IMR-90 (cell line): Measurements from ENCODE around the gene FN1. TPM values are rescaled to one million over a fixed set of nuclear protein-coding genes. Genes with fewer than 3 reads are reported as not detected.

Experiments used
- ATAC-seq: fragments of 200-7000 bp; cut with Tn5 transposase; 2 replicates; pipeline ENCODE4 v1.9.1; 2020; ENCODE audit warnings: low read depth, mild to moderate bottlenecking, moderate library complexity
- BruUV-seq: library from RNA; stranded (reverse); fragments of 400-500 nt; replicated peaks from 2 replicates; lab custom pipeline; 2021; lab: Mats Ljungman, UMichigan
- CTCF ChIA-PET: fragments of 300-600 bp; formaldehyde crosslinking; extraction: SDS; loops from one replicate; lab custom pipeline; 2021; ENCODE audit warnings: antibody characterized with exemption; lab: Yijun Ruan, JAX
- POLR2A ChIA-PET: fragments of 300-600 bp; sonication (Branson Sonifier 250); formaldehyde crosslinking; loops from one replicate; lab custom pipeline; 2022; ENCODE audit warnings: antibody characterized with exemption; ENCODE audit not compliant: unreplicated experiment; lab: Charles Lee
- DNase-seq: peaks from one replicate; pipeline ENCODE4 v3.0.0; 2013
- H2AFZ ChIP-seq: replicated peaks from 2 replicates; pipeline ENCODE3; 2013; ENCODE audit warnings: low read length, mild to moderate bottlenecking; ENCODE audit not compliant: poor library complexity
- H2AK5ac ChIP-seq: 2 replicates; pipeline ENCODE4 v1.6.1; 2013; ENCODE audit warnings: low read depth, low read length, inconsistent platforms
- H2AK9ac ChIP-seq: replicated peaks from 2 replicates; pipeline ENCODE3; 2013; ENCODE audit warnings: mild to moderate bottlenecking, low read depth, low read length, moderate library complexity; ENCODE audit not compliant: poor library complexity
- H2BK120ac ChIP-seq: 2 replicates; pipeline ENCODE4 v1.6.1; 2013; ENCODE audit warnings: low read depth, low read length, inconsistent platforms
- H2BK15ac ChIP-seq: 3 replicates; pipeline ENCODE4 v1.6.1; 2013; ENCODE audit warnings: low read depth, low read length, inconsistent platforms
- H2BK20ac ChIP-seq: 2 replicates; pipeline ENCODE4 v1.6.1; 2013; ENCODE audit warnings: low read depth, mild to moderate bottlenecking, inconsistent platforms, low read length, moderate library complexity
- H2BK5ac ChIP-seq: 2 replicates; pipeline ENCODE4 v1.6.1; 2013; ENCODE audit warnings: mild to moderate bottlenecking, low read depth, low read length, inconsistent platforms; ENCODE audit not compliant: poor library complexity, severe bottlenecking
- H3K14ac ChIP-seq: replicated peaks from 2 replicates; pipeline ENCODE4 v1.6.1; 2013; ENCODE audit warnings: low read depth, low read length, inconsistent platforms
- H3K18ac ChIP-seq: 2 replicates; pipeline ENCODE4 v1.6.1; 2013; ENCODE audit warnings: low read depth, low read length, control low read depth
- H3K23ac ChIP-seq: 2 replicates; pipeline ENCODE4 v1.6.1; 2013; ENCODE audit warnings: low read depth, low read length, inconsistent platforms
- H3K27ac ChIP-seq: 2 replicates; pipeline ENCODE4 v1.5.1; 2013; ENCODE audit warnings: mild to moderate bottlenecking, control low read depth, low read length; ENCODE audit not compliant: insufficient read depth
- H3K27me3 ChIP-seq: 2 replicates; pipeline ENCODE4 v1.6.1; 2013; ENCODE audit warnings: low read length; ENCODE audit not compliant: control insufficient read depth, insufficient read depth
- H3K36me3 ChIP-seq: 2 replicates; pipeline ENCODE4 v1.6.1; 2013; ENCODE audit warnings: low read length, mixed read lengths; ENCODE audit not compliant: control insufficient read depth, insufficient read depth
- H3K4ac ChIP-seq: 2 replicates; pipeline ENCODE4 v1.6.1; 2013; ENCODE audit warnings: low read depth, low read length, inconsistent platforms
- H3K4me1 ChIP-seq: 2 replicates; pipeline ENCODE4 v1.6.1; 2013; ENCODE audit warnings: low read length, mixed read lengths; ENCODE audit not compliant: control insufficient read depth, insufficient read depth
- H3K4me2 ChIP-seq: 2 replicates; pipeline ENCODE4 v1.6.1; 2013; ENCODE audit warnings: low read depth, mild to moderate bottlenecking, control low read depth, low read length, moderate library complexity
- H3K4me3 ChIP-seq: 2 replicates; pipeline ENCODE4 v1.5.1; 2013; ENCODE audit warnings: low read depth, mild to moderate bottlenecking, control low read depth, low read length, moderate library complexity; ENCODE audit not compliant: insufficient read depth
- H3K56ac ChIP-seq: 2 replicates; pipeline ENCODE4 v1.6.1; 2013; ENCODE audit warnings: low read length, inconsistent platforms; ENCODE audit not compliant: insufficient read depth; ENCODE audit errors: extremely low read depth
- H3K79me1 ChIP-seq, 2 experiments: 2 replicates each; pipeline ENCODE4 v1.6.1; 2013; ENCODE audit warnings: low read length in 2 of 2, inconsistent platforms in 1 of 2, low read depth in 1 of 2
- H3K9ac ChIP-seq: 2 replicates; pipeline ENCODE4 v1.6.1; 2013; ENCODE audit warnings: low read depth, low read length, control low read depth
- H3K9me1 ChIP-seq: 2 replicates; pipeline ENCODE4 v1.6.1; 2013; ENCODE audit warnings: low read length, inconsistent platforms; ENCODE audit not compliant: insufficient read depth
- H3K9me3 ChIP-seq: 2 replicates; pipeline ENCODE4 v1.6.1; 2013; ENCODE audit warnings: low read length; ENCODE audit not compliant: control insufficient read depth, insufficient read depth
- H4K20me1 ChIP-seq: 2 replicates; pipeline ENCODE4 v1.6.1; 2013; ENCODE audit warnings: low read length, inconsistent platforms; ENCODE audit not compliant: insufficient read depth
- H4K5ac ChIP-seq: 2 replicates; pipeline ENCODE4 v1.6.1; 2013; ENCODE audit warnings: mild to moderate bottlenecking, low read depth, low read length, control low read depth
- H4K8ac ChIP-seq, 2 experiments: 2 replicates each; pipeline ENCODE4 v1.6.1; 2013; ENCODE audit warnings: low read depth in 2 of 2, low read length in 2 of 2, control low read depth in 1 of 2, inconsistent platforms in 1 of 2
- H4K91ac ChIP-seq: 2 replicates; pipeline ENCODE4 v1.6.1; 2013; ENCODE audit warnings: low read depth, low read length, inconsistent platforms; ENCODE audit not compliant: insufficient read depth
- BHLHE40 ChIP-seq: fragments of 150-350 bp; IDR thresholded peaks from 2 replicates; pipeline ENCODE4 v1.6.1; 2016; ENCODE audit warnings: mild to moderate bottlenecking, low read depth, low read length
- WGBS, 2 experiments: methylation state at CpG; one replicate each; pipeline versions ENCODE4 v1.1.5 to v1.1.7; 2013; ENCODE audit warnings: missing lambda C conversion rate in 2 of 2; ENCODE audit not compliant: insufficient read length in 1 of 2; ENCODE audit errors: extremely low coverage in 2 of 2; 5-methylcytosine and 5-hydroxymethylcytosine counted together
- dilution Hi-C: fragments of 300-500 bp; cut with HindIII; formaldehyde crosslinking; loops from one replicate; pipeline ENCODE4 v1.14.3; 2018; ENCODE audit warnings: low sequenced_read_pairs; ENCODE audit not compliant: unreplicated experiment
- in situ Hi-C: fragments of 300-500 bp; cut with MboI; formaldehyde crosslinking; loops from 3 replicates; pipeline ENCODE4 v1.14.3; 2019; ENCODE audit warnings: low sequenced_read_pairs, inconsistent platforms, mixed read lengths
- intact Hi-C: fragments of 100-400 bp; cut with micrococcal nuclease; formaldehyde crosslinking; loops from 2 replicates; pipeline ENCODE4 v1.10.0; 2022
- polyA plus RNA-seq, 3 experiments: library from polyadenylated mRNA; depleted of rRNA; stranded (reverse); fragments of >200 nt; gene quantifications; 2 replicates each; pipeline ENCODE4 v1.2.3, GENCODE V29; 2012; ENCODE audit warnings: low replicate concordance in 1 of 3
- total RNA-seq: library from RNA; depleted of rRNA; stranded (reverse); fragments of >200 nt; gene quantifications from 2 replicates; pipeline ENCODE4 v1.2.3, GENCODE V29; 2012
- TF ChIP-seq, protein P1 (sequence below): fragments of 150-350 bp; IDR thresholded peaks from 2 replicates; pipeline ENCODE4 v1.6.1; 2016; ENCODE audit warnings: low read depth, mild to moderate bottlenecking, low read length, moderate library complexity, borderline replicate concordance

FN1 gene
- total and polyA plus RNA-seq, 2 of the 4 experiments (the other 2 are of a cell fraction): 8,243 to 13,004 TPM

DNA sequence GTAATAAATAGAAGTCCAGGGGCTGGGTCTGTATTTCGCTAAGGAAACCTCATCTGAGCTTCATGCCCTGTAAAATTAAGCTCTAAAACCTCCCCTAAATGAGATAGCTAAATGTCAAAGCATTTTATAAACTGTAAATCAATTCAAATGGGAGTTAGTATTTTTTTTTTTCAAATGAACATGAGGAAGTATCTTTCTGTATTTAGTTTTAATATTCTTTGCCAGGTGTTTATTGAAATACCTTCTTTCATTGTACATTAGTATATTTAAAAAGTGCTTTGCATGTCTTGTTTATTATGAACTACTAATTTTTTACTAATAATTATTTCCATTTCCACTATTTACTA lies 76.3 kb downstream of the FN1 start:
- peaks cover 2% of the 10 kb centered on the region; the same call in 1 of the 2 replicates for H3K9me1 ChIP-seq
- H2BK5ac ChIP-seq: no peak overlapping the region
- peaks cover under 1 to 4% of the 10 kb centered on the region in 2 experiments; a peak in 2 of 4 replicates for H3K79me1 ChIP-seq
- no peak overlapping the region for H3K4me3 ChIP-seq
- H3K23ac ChIP-seq: no peak overlapping the region
- in situ Hi-C loops: no loop called here
- H3K4ac ChIP-seq: no peak overlapping the region
- DNase-seq: no peak
- peaks cover 13% of the 10 kb centered on the region for H4K20me1 ChIP-seq
- H2AFZ ChIP-seq: no peak overlapping the region
- H3K27me3 ChIP-seq: no peaks in the 10 kb centered on the region
- no CpG with 5 or more reads among the region's 1 CpG for WGBS, 2 experiments
- H2BK120ac ChIP-seq: no peak overlapping the region
- H3K14ac ChIP-seq: no peak overlapping the region
- no peak overlapping the region for H3K27ac ChIP-seq
- H4K5ac ChIP-seq: no peak overlapping the region
- CTCF ChIA-PET: no interaction called here
- H3K56ac ChIP-seq: no peak overlapping the region
- TF ChIP-seq BHLHE40: no peak
- TF ChIP-seq, protein P1, sequence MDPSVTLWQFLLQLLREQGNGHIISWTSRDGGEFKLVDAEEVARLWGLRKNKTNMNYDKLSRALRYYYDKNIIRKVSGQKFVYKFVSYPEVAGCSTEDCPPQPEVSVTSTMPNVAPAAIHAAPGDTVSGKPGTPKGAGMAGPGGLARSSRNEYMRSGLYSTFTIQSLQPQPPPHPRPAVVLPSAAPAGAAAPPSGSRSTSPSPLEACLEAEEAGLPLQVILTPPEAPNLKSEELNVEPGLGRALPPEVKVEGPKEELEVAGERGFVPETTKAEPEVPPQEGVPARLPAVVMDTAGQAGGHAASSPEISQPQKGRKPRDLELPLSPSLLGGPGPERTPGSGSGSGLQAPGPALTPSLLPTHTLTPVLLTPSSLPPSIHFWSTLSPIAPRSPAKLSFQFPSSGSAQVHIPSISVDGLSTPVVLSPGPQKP: no peak
- POLR2A ChIA-PET: no interaction called here
- intact Hi-C loops: no loop called here
- no peak overlapping the region for H3K9ac ChIP-seq
- peaks cover 38% of the 10 kb centered on the region for H3K36me3 ChIP-seq
- peaks cover 3% of the 10 kb centered on the region; the same call in 1 of the 2 replicates for H3K4me1 ChIP-seq
- no peak overlapping the region for H4K91ac ChIP-seq
- H4K8ac ChIP-seq: no peak overlapping the region
- no peak for ATAC-seq
- no peak overlapping the region for H2BK20ac ChIP-seq
- no peak overlapping the region for H2AK5ac ChIP-seq
- H2AK9ac ChIP-seq: no peak overlapping the region
- no TSS peak for BruUV-seq
- H3K9me3 ChIP-seq: no peaks in the 10 kb centered on the region
- no peak overlapping the region for H3K4me2 ChIP-seq
- no peak overlapping the region for H3K18ac ChIP-seq
- dilution Hi-C loops: no loop called here
- no peak overlapping the region for H2BK15ac ChIP-seq
